Activated CD4-positive, alpha-beta T cell treated with anti-CD3 and anti-CD28 coated beads, Interleukin-2, amount 50 U/mL, for 24 hours (primary cell): Measurements from ENCODE around the gene HRH3.

Experiments used
- DNase-seq, 2 donors: peaks; one replicate each; pipeline ENCODE4 v3.0.0-alpha.2; 2020; ENCODE audit warnings: low read depth in 1 of 2, low spot score in 1 of 2

Gene HRH3

GRCh38 chr20:62230696-62231095 is 10.6 kb upstream of the HRH3 start:
- DNase-seq, result no peak

DNA sequence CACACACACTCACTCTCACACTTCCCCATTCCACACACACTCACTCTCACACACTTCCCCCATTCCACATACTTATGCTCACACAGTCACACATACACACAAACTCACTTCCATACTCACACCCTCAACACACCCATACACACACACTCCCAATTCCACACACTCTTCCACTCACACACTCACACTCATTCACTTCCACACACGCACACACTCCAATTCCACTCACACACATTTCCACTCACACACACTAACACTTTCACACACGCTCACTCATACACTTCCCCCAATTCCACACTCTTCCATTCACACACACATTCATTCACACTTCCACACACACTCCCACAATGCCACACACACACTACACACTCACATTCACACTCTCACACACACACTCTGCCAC is 10.2 kb upstream of the HRH3 start:
- no peak for DNase-seq

- DNase-seq, result no peak
These were observed 9.6 kb upstream of the HRH3 start for GRCh38 chr20:62229667-62230066.

DNA sequence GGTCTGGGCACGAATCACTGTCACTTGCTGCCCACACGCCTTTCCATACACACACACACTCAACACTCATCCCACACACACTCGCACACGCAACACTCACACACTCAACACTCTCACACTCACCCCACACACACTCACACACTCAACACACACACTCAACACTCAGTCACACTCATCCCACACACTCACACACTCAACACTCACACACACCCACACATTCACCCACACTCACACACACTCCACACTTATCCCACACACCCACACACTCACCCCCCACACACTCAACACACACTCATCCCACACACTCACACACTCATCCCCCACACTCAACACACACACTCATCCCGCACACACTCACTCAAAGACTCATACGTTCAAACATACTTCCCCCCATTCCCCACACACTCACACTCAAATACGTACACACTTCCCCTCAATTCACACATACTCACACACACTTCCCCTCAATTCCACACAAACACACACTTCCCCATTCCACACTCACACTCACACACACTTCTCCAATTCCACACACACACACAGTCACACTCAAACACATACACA is 9.0 kb upstream of the HRH3 start:
- no peak for DNase-seq

GRCh38 chr20:62227977-62228958 is 8.2 kb upstream of the HRH3 start:
- no peak for DNase-seq

DNA sequence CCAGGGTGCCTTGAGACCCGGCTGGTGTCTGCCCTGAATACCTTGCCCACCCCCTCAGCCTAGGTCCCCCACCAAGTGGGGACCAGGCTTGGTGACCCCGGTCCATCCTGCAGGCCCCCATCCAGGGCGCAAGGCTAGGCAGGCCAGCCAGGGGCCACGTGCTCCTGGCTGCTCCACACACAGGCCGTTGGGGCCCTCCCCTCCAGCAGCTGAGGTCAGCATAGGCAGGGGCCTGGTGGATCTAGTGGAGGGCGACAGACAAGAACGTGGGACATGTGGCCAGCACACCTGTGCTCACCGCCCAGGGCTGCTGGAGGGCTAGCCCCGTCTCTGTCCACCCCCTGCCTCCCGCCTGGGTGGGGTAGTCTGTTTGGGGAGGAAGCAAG is 7.5 kb upstream of the HRH3 start:
- no peak for DNase-seq

DNA sequence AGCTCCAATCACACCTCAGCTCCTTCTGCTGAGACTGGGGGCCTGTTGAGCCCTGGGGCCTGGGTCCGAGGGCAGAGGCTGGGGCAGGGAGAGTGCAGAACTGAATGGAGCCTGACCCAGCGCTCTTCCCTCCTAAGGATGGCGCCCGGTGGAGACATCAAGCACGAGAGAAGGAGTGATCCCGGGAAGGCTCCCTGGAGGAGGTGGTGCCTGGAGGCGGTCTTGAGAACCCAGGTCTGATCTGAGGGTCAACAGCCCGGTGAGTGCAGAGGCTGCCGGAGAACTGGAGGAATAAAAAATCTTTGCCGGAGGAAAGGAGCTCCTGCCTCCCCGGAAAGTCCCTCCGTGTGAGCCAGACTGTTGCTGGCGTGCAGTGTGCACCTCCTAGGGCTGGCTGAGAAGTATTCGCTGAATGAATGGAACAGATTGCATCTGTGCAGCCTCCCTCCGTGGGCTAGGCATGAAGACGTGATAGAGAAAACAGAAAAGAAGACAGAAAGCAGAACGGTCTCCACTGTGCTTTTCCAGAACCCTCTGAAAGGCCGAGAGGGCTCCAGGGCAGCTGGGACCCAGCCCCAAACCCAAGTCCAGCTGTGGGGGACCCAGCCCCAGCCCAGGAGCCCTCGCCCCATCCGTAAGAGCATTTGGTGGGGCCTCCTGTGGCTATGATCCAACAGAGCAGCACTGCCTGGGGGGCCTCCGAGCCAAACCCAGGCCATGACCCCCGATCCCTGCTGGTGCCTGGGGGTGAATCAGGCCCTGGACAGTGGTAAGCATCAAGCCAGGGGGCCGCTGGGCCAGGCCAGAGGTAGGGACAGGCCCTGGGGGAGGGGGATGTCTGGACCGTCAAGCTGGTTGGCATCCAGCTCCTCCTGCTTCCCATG is 6.9 kb upstream of the HRH3 start:
- DNase-seq, result no peak

DNA sequence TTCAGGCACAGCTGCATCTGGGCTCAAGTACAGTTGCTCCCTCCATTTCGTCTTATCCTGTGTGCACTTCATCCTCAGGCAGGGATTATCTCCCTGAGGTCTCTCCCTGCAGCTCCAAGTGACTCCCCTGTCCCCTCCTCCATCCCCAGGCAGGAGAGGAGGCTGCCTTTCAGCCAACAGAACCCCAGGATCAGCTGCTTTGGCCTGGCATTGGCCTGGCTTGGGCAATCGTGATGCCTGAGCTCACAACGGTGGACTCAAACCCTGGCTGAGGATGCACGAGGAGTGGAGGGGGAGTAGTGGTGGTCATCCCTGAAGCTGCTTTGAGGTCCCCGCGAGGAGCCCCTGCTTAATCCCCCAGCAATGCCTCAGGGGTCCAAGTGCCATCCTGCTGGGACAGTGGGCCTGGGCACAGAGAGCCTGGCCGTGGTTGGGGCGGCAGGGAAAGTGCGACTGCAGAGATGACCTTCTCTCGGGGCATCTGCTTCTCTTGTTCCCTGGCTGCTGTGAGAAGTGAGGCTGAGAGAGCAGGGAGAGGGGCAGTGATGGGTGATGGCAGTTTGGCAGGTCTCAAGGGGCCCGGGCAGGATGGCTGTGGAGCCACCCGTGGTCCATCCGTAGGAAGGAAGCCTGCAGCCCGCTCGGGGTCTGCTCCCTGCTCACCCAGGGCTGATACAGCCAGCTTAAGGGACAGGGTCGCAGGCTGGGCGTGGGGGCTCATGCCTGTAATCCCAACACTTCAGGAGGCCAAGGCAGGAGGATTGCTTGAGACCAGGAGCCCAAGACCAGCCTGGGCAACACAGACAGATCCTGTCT is 6.0 kb upstream of the HRH3 start:
- DNase-seq, result no peak

- DNase-seq, result no peak
These were observed 4.9 kb upstream of the HRH3 start for GRCh38 chr20:62225026-62225425.

DNA sequence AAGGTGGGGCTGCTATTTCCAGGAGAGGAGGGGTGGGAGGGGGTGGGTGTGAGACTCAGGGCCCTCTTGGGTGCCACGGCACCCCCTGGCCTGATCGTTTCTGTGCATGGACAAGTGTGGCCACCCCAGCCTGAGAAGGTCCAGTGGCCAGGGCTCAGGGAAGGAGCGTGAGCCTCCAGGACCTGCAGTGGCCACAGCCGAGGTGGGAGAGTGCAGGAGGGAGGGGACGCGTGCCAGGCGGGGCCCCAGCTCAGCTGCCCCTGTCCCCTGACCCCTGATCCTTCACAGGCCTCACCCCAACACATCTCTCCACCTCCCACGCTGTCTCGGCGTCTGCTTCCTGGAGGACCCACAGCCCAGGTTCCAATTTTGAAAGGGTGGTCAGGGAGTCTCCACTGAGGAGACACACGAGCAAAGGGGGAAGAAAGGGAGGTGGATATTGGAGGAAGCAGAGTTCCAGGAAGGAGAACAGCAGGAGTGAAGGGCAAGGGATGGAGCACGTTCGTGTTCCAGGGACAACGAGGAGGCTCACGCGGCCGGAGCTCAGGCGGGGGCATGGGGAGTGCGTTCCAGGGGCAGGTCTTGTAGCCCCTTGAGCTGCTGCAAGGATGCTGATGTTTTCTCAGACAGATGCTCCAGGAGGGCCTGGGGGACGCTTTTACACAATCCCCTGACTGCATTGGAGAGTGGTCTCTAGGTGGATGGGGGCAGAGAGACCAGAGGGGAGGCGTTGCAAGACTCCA is 4.2 kb upstream of the HRH3 start:
- DNase-seq, result no peak

- no peak for DNase-seq
These were observed 3.5 kb upstream of the HRH3 start for GRCh38 chr20:62223571-62223970.

- DNase-seq, result no peak
These were observed 2.9 kb upstream of the HRH3 start for GRCh38 chr20:62222972-62223371.

DNA sequence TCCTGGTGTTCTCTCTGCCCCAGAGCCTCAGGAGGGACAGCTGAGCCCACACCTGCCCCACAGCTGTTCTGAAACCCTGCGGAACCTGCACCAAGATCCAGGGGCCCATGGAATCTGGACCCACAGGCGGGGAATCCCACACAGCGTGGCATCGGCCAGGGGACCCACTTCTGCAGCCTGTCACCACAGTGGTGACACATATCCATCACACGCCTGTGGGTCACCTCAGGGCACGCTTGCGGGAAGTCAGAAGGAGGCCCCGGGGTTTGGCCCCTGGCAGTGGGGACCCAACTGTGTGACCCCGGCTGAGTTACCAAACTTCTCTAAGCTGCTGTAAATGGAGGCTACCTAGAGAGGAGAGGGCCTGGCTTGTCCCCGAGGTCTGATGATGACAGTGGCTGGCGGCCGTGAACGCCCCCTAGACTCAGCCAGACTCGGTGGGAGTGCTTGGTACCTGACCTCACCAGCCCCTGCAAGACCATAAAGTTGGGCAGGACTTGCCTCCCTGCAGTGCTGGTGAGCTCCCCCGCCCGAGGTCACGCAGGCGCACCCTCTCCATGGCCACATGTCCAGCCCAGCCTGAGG is 2.3 kb upstream of the HRH3 start:
- DNase-seq, result no peak

GRCh38 chr20:62220666-62221568 is 839 bp upstream of the HRH3 start:
- DNase-seq, result no peak

- no peak for DNase-seq
These were observed 732 bp downstream of the HRH3 start for GRCh38 chr20:62219101-62219991.

GRCh38 chr20:62217913-62218773 is 1.9 kb downstream of the HRH3 start:
- DNase-seq, result no peak
